Myocyte (in vitro differentiated cells): ENCODE measurements around the gene HTRA3. TPM values are rescaled to one million over a fixed set of nuclear protein-coding genes. Genes with fewer than 3 reads are reported as not detected.

ENCODE experiments used
- DNase-seq: peaks from one replicate; pipeline ENCODE4 v3.0.0-alpha.2; 2012; ENCODE audit warnings: low read depth
- total RNA-seq: library from RNA; depleted of rRNA; stranded (reverse); fragments of >200 nt; gene quantifications from 2 replicates; pipeline ENCODE4 v1.2.3, GENCODE V29; 2014

Gene HTRA3
- total RNA-seq, 1 donor from 2014 or later: 35.0 TPM

DNA sequence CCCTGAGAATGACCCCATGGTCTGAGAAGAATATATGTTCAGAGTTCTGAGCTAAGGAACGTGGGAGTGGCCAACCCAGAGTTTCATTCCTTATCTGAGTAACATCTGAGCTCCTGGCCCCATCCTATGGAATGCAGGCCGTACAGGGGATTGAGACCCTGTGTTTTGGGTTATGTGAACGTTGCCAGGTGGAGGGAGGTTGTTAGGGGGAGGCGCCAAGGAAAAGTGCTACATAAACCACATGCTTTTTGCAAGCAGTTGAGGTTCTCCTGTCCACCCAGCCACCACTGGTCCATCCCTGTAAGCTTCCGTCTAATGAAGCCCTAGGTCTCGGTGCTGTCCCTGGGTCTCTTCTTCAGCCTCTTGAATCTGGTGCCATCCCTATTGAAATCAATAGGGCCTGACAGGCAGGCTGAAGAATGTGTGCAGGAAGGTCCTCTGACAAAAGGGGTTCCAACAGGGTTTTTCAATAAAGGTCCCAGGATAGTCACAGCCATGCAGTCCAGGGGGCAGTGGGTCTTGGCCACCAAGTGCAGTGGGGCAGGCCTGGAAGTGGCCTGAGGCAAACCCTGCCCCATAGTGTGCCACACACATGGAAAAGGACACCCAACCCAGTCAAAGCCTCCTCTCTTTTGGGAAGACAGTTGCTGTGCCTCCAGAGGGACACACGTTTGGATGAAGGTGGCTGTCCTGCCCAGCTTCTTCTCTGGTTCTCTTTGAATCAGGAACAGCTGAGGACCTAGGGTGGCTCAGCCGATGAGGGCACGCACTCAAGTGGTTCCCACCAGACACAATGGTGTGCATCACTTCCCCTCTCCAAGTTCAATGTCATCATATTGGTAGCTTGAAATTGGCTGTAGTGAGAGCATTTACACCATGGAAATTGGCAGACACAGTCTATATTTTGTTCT, 53.5 kb downstream of the HTRA3 start:
- DNase-seq: no peak

DNA sequence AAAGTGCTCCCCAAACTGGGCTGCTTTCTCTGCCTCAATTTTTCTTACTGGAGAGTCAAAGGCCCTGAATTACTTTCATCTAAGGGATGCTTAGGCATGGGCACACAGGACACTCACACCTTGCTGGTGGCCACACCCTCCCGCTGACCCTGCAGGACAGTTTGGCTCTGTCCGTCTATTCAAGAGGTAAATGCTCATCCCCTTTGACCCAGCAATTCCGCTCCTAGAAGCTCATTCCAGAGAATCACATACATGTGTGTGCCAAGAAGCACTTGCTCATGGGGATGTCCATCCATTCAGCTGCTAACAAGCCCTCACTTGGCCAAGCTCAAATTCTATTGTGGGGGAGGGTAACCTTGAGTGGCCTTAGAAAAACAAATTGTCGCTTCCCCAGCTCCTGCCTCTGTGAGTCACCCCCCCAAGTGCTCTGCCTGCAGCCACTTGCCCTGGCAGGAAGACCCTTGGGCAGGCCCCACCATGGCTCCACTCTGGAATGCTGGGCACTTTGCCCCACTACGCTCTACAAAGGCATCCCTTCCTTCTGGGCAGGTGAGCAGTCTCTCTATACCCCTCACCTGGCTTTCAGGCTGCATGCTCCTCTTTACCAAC, 54.5 kb downstream of the HTRA3 start:
- DNase-seq: no peak

DNA sequence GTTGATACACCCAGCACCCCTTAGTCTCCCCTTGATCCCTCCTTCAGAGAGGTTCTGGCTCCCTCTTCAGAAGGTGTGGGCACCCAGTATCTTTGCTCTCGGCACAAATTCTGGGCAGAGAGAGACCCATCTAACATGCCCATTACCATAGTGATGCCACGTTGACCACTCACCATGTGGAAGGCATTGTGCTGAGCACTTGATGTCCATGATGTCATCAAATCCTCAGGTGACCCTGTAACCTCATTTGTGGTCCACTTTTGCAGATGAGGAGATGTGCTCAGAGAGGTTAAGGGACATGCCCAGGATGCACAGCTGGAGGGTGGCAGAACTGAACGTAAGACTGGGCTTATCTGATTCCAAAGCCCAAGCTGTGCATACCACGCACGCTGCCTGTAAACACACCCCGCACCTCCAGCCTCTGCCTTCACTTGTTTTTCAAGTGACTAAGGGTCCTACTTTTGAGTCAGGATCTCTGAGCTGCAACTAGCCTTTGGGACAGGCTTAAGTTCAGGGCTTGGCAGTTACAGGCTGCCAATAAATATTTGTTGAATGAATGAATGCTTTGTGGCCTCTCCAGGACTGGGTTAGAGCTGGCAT, 55.2 kb downstream of the HTRA3 start:
- DNase-seq: no peak

DNA sequence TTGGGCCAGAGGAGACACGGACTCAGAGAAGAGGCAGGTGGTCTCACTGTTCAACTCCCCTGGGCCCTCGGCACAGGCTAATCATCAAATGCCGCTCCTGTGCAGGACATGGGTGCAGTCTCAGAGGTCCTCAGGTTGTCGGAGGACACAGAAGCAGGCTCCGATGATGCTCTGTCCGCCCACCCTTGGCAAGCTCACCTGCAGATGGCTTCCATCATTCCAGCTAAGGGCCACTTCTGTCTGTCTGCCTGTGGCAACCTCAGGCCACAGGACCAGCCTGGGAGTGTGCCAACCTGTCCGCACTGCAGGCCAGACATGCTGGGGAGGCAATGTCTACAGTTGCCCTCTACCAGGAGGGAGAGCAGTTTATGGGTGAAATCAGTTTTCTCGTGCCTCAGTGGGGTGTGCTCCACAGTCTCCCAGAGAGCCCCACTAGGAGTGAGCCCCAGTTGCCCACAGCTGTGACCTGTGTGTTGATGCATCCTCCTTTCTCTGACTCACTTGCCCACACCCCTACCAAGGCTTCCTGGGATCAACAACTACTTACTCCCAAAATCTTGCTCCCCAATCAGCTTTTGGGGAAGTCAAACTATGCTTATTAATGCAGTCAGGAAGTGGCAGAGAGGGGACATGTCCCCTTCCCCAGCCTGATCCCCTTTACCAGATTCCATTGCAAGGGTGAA, 55.9 kb downstream of the HTRA3 start:
- DNase-seq: no peak

DNA sequence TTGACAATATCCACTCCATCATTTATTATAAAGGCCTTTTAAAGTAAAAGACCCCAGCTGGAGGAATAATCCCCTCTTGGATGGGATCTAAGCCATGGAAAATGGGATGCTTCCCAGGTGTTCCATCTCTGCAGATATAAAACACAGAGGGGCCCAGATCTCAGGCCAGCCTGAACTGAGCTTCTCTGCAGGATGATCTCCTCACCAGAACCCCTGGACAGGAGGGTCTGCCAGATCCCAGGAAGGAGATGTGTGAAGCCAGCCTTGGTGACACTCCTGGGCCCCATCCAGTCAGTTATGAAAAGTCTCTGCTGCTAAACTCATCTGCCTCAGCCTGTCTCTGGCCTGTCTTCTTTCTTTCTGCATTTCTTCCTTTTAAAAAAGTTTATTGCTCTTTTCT, 56.7 kb downstream of the HTRA3 start:
- no peak for DNase-seq

DNA sequence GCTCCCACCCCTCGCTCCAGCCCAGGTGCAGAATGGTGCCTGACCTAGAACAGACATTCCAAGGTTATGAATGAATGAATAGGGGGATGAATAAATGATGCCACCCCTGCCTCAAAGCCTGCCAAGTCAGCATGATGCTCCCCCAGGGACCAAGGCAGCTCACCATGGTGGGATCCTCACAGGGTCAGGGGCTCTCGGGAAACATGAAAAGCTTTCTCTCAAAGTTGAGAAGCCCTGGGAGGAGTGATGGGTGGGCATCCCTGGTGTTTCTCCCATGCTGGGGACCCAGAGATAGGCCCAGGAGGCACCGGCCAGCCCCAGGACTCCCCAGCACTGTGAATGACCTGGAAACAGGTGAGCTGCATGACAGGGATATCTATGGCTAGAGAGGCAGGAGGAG, 58.9 kb downstream of the HTRA3 start:
- DNase-seq: no peak

DNA sequence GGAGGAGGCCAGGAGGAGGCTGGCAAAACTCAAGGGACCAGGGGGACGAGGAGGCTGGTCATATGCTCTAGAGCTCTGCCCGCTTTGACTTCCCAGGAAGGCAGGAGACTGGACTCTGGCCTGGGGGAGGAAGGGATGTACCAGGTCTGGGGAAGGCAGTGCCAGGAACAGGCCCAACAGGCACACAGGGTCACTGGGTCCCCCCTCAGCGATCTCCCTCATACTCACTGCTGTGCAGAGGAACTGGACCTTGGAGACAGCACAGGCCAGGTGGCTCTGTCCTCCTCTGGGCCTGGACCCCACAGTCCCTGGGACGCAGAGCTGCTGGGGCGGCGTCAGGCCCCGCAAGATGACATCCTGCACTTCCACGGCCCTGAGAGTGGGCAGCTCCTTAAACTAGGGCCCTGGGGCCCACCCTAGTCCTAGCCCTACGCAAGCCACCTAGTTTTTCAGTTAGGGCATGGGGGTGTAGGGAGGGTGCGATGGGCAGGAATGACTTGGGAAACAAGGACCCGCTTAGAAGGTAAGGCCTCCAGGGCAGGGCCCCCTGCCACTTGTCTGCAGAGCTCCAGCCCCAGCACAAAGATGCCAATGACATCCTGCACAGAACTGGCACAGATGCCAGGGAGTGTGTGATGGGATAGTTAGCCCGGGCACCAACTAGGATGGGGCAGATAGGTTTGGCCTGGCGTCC, 59.5 kb downstream of the HTRA3 start:
- no peak for DNase-seq

DNA sequence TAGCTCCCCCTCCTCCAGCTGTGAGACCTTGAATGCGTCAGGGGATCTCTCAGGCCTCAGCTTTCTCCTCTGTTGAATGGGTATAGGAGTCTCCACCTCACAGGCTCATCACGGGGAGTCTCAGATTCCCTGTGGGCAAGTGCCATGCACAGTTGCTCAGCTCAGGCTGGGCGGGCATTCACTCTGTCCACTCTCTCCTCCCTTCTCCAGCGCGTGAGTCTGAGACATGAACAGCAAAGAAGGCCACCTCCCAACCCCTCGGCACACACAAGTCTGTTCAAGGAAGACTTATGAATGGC, 60.0 kb downstream of the HTRA3 start:
- DNase-seq: no peak

DNA sequence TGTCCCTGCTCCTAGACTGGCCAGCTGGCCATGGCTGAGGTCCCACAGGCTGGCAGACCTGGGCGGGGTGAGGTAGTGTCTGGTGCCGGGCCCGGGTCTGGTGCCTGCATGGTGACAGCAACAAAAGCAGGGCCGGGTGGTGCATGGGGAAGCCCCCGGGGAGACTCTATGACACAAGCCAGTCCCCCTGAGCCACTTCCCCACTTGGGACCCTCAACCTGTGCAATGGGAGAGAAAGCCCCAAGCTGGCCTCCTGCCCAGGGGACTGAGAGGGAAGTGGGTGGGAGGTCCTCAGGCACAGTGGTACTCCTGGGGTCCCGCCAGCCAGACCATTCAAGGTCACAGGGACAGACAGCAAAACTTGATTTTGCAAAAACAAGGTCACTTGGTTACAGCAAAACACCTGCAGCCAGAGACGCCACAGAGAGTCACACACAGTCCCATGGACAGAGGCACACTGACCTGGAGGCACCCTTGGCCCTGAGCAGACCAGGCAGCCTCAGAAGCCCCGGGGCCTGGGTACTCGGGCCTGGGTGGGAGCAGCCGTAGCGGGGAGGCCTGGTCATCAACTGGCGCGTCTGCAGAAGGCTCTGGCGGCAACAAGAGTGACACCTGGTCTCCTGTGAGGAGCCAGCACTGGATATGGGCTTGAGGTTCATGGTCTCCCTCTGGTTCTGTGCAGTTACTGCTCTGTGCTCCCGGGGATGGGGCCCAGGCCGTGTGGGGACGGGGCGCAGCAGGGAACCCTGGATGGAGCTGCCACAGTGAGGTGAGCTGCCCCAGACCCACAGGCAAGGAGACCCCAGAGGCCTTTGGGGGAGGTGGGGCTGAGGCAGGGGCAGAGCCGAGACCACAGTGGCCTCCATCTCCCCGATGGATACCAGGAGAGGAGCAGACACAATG, 60.6 kb downstream of the HTRA3 start:
- DNase-seq: no peak

DNA sequence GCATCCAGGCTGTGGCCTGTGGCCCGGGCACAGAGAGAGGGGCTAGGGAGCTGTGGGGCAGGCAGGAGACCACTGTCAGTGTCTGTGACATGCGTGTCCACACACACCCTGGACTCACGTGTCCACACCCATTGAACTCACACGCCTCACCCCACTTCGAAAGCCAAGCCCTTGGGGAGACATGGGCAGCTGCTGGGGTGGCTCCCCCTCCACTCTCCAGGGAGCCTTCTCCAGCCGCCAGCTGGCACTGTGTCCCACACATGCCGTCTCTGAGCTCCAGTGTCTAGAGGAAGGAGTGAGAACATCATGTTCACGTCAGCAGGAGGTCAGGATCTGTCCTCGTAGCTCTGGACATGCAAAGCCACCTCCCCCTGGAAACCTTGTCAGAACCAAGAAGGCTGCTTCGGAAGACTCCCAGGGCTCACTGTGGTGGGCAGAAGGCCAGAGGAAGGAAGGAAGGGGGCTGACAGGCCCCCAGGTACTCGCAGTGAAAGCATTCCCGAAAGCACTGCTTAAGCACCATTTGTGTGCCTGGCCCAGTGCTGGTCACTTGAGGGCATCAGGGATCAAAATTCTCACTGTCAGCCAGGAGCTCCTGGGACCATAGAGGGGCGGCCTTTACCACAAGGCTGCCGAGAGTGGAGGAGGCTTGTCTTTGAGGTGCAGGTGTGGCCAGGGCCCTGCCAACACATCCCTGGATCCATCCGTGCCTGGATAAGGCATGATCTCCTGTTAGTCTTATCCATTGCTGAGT, 61.4 kb downstream of the HTRA3 start:
- DNase-seq: peak; percentile 81

DNA sequence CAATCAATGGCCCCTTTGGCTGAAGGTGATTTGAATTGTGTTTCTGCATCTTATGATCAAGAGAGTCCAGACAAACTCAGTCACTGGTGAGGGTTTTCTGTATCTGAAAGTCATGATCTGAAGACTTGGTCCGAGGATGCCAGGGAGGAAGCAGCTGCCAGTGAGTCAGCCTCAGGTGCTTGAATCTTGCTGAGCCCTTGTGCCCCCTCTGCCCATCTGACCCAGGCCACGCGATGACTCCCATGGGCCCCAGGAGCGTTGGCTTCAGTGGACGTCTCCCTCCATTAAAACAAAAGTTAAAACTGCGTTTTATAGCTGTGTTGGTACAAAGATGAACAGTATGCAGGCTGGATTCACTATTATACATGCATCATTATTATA, 62.0 kb downstream of the HTRA3 start:
- no peak for DNase-seq

DNA sequence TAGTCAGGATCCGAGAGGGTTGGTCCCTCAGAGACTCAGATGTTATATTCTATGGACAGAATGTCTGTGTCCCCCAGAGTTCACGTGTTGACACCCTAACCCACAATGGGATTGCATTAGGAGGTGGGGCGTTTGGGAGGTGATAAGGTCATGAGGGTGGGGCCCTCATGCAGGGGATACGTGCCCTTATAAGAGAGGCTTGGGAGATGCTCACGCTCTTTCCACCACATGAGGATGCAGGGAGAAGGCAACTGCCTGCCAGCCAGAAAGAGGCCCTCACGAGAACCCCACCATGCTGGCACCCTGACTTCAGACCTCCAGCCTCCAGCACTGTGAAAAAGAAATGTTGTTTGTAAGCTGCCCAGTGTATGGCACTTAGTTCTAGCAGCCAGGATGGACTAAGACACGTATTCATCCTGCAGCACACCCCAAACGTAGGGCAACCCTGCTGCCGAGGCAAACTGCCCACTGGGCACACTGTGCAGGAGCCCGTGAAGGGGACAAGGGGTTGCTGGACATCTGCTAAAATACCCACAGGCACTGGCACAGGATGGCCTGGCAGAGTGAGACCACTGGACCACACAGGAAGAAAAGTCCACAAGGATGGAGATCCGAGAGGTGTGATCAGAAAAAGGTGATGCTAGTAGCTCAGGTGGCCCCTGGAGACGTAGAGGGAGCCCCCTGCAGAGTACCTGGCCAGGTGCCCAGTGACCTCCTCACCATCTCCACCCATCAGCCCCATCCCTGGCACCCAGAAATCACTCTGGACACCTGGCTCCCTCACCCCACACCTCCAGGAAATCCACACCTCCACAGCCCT, 62.7 kb downstream of the HTRA3 start:
- no peak for DNase-seq

DNA sequence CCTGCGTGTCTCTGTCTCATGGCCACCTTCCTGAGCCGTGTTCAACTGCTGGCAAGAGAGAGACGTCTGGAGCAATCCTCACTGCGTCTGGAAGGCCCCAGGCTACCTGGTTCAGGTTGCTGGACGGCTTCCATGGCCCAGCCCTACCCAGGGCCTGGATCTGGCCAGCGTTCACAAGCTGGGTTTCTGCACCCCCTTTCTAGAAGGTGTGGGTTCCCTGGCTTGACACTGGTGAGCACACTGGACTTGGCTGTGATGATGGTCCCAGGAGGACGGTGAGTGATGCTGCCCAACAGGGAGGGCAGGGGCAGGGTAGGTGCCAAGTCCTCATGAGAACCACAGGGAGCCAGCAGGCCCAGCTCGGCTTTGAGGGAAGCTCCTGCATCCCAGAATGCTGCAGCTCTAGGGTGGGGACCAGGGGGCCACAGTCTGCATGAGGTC, 63.4 kb downstream of the HTRA3 start:
- no peak for DNase-seq

DNA sequence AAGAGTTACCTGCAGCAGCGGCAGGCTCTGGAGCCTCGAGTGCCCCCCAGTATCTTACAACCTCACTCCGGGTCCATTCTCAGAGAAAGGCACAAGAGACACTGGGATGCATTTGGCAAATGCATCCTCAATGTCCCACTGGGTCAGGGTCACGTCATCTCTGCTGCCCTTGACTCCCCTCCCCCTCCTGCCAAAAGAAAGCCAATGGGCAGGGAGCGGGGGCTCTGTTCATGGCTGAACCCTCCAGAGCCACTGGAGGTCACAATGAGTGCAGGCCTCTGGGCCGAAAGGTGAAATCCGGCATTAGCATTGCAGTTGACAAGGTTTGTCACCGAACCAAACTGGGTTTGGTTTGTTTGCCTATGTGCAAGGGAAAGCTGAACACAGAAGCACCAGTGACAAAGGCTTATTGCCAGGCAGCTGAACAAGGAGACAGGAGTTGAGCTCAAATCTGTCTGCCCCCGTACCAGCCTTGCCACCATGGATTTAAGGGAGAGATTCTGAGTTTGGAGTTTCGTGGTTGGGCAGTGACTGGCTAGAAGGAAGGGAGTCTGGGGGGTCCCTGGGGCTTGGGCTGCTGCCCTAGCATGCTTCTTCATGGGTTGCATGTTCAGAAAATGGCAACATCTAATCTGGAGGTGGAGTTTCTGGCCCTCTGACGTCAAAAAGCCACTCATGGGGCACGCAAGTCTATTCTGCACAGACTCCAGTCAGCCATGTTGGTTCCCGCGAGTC, 64.3 kb downstream of the HTRA3 start:
- no peak for DNase-seq

DNA sequence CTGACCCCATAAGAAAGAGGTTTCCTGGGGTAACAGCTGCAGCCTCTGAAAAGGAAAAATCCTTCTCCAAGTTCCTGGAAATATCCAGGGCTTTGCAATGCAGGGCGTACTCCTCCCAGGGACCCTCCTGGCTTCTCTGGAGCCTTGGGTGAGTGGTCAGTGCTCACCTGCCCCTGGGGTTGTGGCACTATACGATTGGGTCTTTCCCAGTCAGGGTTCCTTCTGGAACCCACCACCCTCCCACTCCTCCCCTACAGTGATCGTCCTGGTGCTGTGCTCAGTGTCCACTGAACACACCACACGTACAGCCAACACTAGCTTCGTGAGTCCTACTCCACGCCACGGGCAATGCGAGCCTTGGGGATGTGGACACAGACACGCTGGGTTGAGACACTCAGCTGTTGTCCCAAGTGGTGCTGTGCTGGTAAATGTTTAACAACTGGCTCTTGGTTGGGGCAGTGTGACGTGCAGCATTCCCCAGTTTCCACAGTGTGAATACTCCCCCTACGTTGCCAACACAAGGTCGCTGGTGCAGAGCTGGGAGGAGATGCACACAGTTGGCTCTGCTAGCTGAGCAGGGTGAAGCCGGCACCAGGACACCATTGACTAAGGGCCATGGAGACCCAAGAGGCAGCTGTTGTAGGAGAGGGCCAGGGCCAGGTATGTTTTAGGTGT, 65.4 kb downstream of the HTRA3 start:
- no peak for DNase-seq

DNA sequence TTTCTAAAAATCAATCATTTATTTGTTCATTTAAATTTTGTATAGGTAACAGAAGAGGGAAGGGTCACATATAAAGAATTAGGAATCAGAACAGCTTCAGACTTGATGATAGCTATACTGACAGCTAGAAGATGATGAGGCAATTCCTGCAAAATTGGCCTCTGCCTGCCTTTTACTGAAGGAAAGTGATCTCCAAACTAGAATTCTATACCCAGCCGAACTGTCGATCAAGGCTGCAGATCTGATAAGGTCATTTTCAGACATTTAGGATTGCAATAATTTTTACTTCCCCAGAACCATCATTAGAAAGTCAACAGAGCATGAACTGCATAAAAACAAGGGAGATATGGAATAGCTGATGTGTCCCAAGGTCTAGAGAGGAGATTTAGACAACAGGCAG, 66.3 kb downstream of the HTRA3 start:
- DNase-seq: no peak

DNA sequence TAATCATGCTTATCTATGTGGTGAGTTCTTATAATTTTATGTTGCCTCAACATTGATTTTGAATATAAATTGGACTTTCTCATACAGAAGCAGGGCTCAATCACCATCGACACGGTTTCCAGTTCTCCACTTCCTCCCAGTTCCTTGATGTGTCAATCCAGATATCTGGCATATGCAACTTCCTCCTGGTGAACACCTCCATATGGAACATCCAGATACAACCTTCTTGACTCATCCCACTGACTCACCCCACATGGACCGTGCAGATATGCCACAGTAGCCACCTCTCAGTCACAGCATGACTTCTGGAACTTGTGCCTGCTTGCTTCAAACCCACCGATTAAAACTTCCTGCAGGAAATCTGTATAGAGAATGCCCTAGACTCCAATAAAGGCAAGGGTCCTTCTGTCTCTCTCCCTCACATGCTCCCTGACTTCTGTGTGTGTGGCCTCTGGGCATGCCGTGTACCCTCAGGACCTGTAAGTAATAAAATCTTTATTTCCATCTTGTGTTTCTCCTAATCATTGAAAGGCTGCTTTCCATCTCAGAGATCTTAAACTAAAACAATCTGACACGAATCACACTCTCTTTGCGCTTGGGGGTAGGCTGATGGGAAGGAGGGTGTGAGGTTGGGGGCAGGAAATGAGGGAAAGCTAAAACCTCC, 67.0 kb downstream of the HTRA3 start:
- no peak for DNase-seq
